Stimulated activated CD8-positive, alpha-beta memory T cell treated with anti-CD3 and anti-CD28 coated beads, Interleukin-4, amount 100 ng/mL, for 24 hours (primary cell): Measurements from ENCODE around the gene ATP6V0A4.
A peak's percentile ranks its signal among the peaks of the same experiment; 100 is the strongest.
"Not testable (repeated sequence)": the region's sequence is repeated elsewhere in the genome, so short reads cannot be mapped to it uniquely, and the experiment has no call there.

Experiments
- DNase-seq: peaks from one replicate; pipeline ENCODE4 v3.0.0-alpha.2; 2020; ENCODE audit warnings: low read depth

The ATP6V0A4 gene

GRCh38 chr7:138802706-138803105 lies 4.7 kb upstream of the ATP6V0A4 start:
- DNase-seq, result no peak

DNA sequence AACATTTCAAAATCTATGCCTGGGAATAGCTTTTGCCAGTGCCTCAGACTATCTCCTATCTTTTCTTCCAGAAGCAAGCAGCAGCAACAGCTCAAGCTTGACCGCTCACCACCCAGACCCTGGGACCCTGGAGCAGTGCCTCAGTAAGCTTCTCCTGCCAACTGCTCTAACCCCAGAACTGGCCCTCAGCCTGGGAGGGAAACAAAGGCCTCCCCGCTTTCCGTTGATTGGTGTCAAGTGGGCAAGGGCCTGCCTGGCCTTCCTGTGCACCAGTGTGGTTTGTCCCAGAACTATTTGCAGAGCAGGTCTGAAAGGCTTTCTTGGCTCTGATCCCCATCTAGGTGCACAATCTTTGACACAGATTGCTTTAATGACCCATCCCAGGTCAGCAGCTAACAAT lies 3.3 kb upstream of the ATP6V0A4 start:
- no peak for DNase-seq

- no peak for DNase-seq
These were observed 1.5 kb upstream of the ATP6V0A4 start for GRCh38 chr7:138799336-138800000.

GRCh38 chr7:138798836-138799235 lies 840 bp upstream of the ATP6V0A4 start:
- no peak for DNase-seq

- not testable (repeated sequence) for DNase-seq
These were observed 950 bp downstream of the ATP6V0A4 start for GRCh38 chr7:138797046-138797445.

GRCh38 chr7:138796038-138796615 lies 1.9 kb downstream of the ATP6V0A4 start:
- no peak for DNase-seq

DNA sequence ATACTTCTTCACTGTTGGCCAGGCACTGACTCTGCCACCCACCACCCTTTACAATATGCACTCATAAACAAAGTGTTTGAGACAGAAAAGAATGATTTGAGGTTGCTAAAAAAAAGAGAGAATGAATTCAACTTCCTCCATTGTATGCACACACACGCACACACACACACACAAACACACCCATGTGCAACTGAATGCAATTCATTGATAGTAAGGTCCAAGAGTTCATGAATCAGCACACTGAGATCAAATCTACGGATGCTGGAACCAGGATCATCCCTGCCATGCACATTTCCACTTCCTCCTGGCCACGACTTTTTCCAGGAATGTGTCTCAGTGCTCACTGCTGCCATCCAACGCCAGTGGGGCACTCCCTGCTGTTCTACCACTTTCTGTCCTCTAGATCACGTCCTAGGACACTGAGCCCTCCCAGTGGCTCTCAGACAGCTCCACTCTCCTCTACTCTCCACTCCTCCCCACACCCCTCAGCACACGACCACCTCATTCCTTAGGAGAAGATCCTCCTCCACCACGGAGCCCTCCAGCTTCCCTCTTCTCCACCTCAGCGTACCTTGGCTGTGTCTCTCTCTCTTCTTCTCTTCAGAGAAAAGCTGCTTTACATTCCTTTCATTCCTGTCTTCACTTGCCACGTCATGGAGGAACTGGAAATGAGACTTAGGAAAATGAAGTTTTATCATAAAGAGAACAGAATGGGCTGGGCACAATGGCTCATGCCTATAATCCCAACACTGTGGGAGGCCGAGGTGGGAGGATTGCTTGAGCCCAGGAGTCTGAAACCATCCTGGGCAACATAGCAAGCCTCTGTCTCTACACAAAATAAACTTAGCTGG lies 12.2 kb downstream of the ATP6V0A4 start:
- no peak for DNase-seq

DNA sequence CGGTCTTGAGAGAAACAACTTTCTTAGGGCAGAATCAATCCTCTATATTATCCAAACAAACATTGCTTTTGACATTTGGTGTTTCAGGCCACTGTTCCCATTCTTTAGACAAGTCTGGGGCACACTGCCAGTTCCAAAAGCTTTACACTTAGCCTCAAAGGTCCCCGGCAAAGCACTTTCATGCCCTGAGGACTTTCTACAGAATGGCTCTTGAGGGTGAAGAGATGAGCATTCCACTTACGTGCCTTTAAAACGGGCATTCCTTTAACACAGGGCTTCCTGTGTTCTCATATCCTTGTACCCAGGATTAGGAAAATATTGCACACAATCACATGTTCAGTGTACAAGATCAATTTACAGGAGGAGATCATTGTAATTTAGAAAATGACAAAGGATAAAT lies 13.3 kb downstream of the ATP6V0A4 start:
- DNase-seq, result no peak

GRCh38 chr7:138781004-138781403 lies 17.0 kb downstream of the ATP6V0A4 start:
- no peak for DNase-seq

DNA sequence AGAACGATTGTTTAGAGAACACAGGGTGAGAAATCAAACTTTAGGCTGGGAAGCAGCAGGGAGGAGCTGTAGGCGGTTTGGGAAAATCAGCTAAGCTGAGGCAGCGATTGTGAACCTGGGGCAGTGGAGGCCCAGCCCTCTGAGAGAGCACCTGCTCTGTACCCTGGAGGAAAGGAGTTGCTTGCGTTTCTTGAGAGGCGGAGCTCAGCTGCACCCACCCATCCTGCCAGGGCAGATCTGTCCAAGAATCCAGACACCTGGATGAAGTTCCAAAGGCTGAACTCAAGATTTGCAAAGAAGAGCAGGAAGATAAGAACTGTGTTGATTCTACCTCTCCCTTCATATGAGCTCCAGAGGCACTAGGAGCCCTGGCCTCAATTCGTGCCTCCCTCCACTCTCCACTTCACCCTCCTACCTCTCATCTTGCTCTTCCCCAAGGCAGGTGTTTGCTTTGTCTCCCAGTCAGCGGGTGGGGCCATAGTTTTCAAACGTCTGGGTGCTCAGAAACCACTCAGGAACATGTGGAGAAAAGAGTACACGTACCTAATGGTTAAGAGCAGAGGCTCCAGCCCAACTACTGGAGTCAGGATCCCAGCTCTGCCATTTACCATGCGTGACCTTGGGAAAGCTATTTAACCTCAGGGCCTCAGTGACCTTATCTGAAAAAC lies 21.7 kb downstream of the ATP6V0A4 start:
- DNase-seq, result no peak

GRCh38 chr7:138773817-138774216 lies 24.2 kb downstream of the ATP6V0A4 start:
- DNase-seq, result no peak

- DNase-seq, result no peak
These were observed 24.8 kb downstream of the ATP6V0A4 start for GRCh38 chr7:138773176-138773575.

- DNase-seq, result no peak
These were observed 27.1 kb downstream of the ATP6V0A4 start for GRCh38 chr7:138770904-138771303.

DNA sequence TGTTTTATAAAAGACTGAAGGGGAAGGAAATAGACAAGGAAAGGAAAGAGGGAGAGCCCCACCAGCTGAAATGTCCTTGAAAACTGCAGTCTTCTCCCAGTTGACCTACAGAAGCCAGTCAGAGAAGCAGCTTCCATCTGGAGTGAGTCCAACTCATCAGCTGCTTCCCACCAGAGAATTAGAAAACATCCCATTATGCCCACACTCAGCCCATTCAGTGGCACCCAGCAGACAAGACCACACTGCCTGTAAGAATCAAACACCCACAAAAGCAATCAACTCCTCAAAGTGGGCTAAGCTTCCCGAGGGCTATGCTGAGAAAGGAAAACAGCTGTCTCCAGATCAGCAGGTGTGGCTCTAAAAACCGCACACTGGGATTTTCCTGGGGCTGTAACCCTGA lies 29.8 kb downstream of the ATP6V0A4 start:
- DNase-seq, result no peak

DNA sequence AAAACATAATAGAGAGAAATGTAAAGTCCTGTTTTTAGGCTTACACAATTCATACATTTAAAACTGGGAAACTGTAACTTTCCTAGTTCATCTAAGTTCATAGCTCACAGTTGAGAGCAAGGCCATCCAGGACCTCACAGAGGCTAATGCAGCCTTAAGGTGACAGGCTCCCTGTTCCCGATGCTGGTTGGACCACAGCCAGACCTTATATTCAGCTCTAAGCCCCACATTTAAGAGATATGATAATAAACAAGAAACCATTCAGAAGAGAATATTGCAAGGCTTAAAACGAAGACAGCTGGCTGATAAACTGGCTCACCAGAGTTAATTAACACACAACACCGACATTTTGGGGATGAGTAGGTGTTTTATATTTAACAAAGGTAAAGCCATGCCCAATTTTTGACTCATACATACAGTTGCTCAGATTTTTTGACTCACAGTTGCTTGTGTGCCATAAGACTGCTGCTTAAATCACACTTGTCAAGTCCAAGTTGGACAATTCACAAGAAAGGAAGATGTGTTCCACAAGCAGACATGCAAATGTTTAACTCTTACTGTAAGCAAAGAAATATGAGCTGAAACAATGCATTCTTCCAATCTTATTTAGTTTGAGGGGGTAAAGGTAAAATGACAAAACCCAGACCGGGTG lies 41.3 kb downstream of the ATP6V0A4 start:
- no peak for DNase-seq

- DNase-seq, result no peak
These were observed 42.0 kb downstream of the ATP6V0A4 start for GRCh38 chr7:138755842-138756590.

- DNase-seq, result no peak
These were observed 42.7 kb downstream of the ATP6V0A4 start for GRCh38 chr7:138755331-138755747.

GRCh38 chr7:138753610-138754009 lies 44.4 kb downstream of the ATP6V0A4 start:
- DNase-seq, result no peak

DNA sequence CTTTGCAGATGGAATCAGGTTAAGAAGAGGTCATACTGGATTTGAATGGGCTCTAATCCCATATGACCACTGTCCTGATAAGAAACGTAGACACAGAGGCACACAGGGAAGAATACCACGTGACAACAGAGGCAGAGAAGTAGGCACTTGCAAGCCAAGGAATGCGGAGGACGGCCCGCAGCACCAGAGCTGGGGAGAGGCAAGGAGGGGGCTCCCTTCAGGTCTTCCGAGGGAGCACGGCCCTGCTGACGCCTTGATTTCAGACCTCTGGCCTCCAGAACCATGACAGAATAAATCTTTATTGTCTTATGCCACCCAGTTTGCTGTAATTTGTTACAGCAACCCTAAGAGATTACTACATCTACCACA lies 44.9 kb downstream of the ATP6V0A4 start:
- no peak for DNase-seq

GRCh38 chr7:138752518-138753149 lies 45.4 kb downstream of the ATP6V0A4 start:
- DNase-seq, result peak; percentile 70

DNA sequence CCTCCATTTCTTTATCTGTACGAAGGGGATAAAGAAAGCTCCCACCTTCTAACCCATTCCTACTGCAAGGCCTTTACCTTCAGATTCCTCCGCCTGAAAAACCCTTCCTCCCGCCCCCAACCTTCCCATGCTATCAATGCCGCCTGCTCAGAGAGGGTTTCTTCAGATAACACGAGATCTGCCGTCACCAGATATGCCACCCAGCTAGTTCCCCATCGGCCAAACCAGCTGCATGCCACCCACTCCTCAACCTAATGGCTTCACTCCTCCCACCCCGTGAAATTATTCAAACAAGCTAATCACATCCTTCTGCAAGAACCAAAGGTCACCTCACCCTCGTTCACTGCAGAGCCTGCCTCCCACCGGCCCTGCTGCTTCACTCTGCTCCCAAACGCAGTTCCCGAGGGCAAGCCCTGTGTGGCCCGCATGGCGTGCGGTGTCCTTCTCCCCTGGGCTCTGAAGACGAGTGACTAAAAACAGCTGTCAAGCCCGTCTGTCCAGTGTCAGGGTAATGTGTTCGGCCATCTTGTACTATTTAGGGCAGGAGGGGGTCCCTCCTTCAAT lies 47.0 kb downstream of the ATP6V0A4 start:
- no peak for DNase-seq
